NCI-H345 treated with DMSO at 0.1 percent for 48 hours (cell line): Measurements from ENCODE around the gene PDXP.
"Not testable (repeated sequence)": the region's sequence is repeated elsewhere in the genome, so short reads cannot be mapped to it uniquely, and the experiment has no call there.

Source experiments
- DNase-seq: peaks from one replicate; lab custom pipeline; 2025; ENCODE audit not compliant: unreplicated experiment; lab: John Stamatoyannopoulos, UW

PDXP gene

GRCh38 chr22:37658133-37659065, at the start of gene PDXP:
PDXP (plus strand) TSS chr22:37658723; CDS start chr22:37658783, 60 bp downstream.
- DNase-seq: peak; percentile 92

DNA sequence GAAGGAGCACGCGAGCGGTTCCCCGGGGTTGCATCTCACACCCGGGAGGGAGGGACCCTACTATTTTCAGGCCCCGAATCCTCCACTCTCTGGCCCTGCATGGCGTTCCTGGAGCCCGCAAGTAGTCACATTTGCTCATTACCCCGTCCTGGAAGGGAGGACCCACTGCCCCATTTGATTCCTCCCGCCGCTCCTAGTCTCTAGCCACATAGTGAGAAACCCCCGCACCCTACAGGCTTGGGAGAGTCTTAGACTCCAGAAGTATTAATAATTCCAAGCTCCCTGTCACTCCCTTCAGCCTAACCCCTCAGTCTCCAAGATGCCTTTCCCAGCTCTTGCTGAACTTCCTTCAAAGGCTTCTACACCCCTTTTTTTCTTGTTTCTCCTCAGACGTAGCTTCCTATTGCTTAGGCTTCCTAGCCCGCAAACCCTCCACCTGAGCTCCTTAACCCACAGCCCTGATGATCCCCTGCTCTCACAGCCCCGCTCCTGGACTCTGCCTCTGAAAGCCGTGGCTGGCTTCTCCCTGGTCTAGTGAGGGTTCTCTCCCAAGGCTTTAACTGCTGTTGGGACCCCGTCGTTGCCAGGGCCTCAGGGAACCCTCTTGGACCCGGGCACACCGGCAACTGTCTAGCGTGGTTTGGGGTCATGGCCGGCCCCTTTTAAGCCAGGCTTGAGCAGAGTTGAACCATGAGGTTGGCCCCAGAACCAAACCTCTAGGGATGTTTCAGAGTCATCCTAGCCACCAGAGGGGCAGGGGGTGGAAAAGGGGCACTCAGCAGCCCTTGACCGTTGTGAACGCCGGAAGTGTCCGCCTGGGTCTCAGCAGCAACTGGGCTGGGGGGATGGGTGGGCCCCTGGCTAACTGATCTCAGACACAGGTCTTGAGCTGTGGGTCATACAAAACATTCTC, 49.0 kb upstream of the PDXP start:
- no peak for DNase-seq

- not testable (repeated sequence) for DNase-seq
Observed at GRCh38 chr22:37610153-37610475, 48.4 kb upstream of the PDXP start.

- no peak for DNase-seq
Observed at GRCh38 chr22:37610480-37611129, 47.9 kb upstream of the PDXP start.

DNA sequence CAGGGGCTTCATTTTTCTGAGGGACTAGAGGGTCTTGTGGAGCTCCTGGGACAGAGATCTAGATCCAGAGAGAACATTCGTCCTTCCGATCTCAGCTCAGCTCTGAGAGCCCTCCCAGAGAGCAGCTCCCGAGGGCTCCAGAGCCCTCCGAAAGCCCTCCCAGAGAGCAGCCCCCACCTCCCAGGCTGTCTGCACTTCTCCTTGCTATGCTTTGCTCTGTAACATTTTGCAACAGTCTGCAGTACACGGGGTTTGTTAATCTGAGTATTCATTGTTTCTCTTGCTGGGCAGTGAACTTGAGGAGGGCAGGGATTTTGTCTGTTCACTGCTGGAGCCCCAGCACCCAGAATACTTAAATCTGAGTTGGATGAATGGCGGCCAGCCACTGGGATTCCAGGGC, 47.3 kb upstream of the PDXP start:
- DNase-seq: no peak

- no peak for DNase-seq
Observed at GRCh38 chr22:37616201-37617083, 42.1 kb upstream of the PDXP start.

DNA sequence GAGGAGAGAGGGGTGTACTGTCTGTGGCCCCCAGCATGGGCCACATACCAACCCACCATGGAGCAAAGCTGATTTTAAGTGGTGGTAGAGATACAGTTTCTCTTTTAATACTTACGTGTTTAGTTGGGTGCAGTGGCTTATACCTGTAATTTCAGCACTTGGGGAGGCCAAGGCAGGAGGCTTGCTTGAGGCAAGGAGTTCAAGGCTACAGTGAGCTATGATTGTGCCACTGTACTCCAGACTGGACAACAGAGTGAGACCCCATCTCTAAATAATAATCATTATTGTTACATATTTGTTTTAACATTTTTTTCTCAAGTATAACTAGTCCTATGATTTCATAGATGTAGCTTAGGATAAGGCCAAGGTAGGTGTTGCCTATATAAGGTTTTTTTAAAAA, 41.1 kb upstream of the PDXP start:
- no peak for DNase-seq

- no peak for DNase-seq
Observed at GRCh38 chr22:37618072-37618656, 40.4 kb upstream of the PDXP start.

DNA sequence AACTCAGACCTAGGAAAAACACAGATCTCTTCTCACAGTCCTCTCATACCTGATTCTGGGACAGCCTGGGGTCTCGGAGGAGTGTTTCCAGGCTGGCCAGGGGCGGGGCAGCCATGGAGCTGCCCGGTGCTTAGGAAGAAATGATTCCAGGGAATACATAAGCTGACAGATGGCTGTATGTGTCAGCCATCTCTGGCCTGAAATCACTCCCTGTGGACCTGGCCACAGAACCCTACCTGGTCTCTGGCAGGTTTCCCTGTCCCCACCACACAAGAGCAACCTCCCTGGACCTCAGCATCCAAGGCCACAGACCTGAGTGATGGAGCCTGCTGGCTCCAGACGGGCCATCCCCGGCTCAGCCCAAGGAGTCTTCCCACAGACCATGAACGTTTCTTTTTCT, 39.8 kb upstream of the PDXP start:
- no peak for DNase-seq

DNA sequence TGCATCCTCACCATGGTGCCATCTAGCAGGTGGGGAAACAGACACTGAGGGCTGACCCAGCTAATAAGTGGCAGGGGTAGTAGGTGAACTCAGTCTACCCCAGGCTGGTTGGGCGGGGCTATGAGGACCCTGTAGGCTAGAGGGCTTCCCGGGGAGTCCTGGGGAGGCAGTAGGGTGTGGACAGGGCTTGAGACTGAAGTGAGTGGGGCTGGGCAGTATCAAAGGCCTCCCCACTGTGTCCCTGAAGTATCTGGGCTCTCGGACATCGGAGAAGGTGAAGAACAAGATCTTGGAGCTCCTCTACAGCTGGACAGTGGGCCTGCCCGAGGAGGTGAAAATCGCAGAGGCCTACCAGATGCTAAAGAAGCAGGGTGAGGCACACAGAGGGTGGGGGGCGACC, 38.5 kb upstream of the PDXP start:
- no peak for DNase-seq

DNA sequence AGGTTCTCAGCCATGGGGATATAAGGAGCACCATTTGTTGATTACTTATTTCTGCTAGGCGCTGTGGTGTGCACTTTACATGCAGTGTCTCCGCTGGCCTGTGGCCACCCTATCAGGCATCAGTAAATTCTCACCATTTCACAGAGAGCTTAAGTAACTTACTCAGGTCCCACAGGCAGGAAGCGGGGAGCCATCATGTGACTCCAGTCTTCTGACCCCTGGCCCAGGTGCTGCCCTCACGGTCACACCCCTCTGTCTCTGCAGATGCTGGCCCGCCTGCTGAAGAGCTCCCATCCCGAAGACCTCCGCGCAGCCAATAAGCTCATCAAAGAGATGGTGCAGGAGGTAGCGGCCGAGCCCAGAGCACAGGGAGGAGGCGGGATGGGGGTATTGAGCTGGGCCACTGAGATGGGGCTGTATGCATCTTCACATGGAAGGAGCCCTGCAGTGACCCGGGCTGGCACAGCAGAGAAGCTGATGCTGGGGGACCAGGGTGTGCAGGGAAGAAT, 37.1 kb upstream of the PDXP start:
- no peak for DNase-seq

DNA sequence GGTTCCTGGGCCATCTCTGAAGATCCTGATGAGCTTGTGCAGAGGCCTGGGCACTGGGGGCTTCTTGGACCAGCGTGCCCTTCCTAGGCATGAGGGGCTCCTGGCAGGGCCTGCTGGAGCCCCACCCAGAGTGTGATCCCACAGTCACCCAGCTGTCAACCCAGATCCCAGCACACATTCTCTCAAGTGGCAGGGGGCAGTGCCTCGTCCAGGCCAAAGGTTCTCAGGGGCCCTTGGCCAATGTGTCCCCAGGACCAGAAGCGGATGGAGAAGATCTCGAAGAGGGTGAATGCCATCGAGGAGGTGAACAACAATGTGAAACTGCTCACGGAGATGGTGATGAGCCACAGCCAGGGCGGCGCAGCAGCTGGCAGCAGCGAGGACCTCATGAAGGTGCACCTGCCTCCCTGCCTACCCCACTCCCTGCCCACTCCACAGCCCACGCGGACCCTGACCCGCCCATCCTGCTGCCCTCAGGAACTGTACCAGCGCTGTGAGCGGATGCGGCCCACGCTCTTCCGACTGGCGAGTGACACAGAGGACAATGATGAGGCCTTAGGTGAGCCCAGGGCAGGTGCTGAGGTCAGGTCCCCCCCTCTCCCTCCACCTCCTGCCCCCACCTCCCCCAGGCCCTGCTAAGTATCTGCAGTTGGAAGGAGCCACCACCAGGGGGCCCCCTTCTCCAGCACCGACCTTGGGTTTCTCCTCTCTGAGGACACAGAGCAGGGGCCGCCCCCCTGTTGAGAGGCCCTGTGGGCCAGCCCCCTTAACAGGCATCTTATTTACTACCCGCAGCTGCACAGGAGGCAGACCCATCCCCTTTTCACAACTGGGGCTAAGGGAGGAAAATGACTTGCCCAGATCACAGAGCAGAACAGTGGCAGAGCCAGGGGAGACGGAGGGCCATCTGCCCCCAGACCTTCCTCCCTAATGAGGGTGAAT, 35.2 kb upstream of the PDXP start:
- peak; percentile 2 for DNase-seq

GRCh38 chr22:37624017-37624365, 34.5 kb upstream of the PDXP start:
- no peak for DNase-seq

- no peak for DNase-seq
Observed at GRCh38 chr22:37624876-37625275, 33.6 kb upstream of the PDXP start.

DNA sequence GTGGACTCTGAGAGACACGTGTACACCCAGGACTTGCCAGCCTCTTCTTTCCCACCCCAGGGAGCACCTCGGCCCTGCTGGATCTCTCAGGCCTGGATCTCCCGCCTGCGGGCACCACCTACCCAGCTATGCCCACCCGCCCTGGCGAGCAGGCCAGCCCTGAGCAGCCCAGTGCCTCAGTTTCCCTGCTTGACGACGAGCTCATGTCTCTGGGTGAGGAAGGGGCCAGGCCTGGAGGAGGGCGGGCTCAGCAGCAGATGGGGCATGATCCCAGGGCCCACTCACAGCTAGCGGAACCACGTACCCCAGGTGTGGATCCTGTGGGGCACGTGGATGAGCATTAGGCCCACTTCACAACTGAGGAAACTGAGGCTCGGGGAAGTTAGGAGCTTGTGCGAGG, 32.8 kb upstream of the PDXP start:
- no peak for DNase-seq

DNA sequence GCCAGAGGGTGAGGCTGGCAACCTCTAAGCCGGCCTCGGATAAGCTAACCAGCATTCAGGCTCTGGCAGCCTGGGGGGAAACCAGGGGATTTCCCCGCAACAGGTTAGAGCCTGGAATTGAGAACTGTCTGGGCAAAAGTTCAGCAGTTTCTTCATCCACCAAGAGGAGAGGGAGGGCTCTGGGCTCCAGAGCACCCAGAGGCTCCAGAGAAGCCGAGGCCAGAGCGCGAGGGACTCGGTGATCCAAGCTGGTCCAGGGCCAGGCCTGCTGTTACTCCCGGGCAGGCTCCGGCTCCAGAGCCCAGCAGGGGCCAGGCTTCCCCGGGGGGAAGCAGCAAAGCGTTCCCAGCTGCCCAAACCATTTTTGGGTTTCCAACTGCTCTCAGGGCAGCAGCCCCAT, 32.4 kb upstream of the PDXP start:
- DNase-seq: no peak

GRCh38 chr22:37626556-37627075, 31.9 kb upstream of the PDXP start:
- no peak for DNase-seq

DNA sequence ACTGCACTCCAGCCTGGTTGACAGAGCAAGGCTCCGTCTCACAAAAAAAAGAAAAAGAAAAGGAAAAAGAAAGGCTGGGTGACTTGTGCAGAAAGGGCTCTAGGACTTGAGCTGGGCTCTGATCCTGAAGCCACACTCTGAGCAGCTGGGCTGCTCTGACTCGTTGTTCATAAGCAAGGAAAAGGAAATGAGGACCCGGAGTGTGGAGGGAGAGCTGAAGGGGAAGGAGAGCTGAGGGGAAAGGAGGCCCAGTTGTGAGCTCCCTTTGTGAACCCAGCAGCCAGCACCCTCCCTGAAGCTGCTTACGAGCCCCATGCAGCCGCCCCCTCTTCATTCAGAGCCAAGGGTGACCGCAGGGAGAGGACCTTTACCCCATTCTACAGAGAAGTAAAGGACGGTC, 31.4 kb upstream of the PDXP start:
- DNase-seq: no peak

DNA sequence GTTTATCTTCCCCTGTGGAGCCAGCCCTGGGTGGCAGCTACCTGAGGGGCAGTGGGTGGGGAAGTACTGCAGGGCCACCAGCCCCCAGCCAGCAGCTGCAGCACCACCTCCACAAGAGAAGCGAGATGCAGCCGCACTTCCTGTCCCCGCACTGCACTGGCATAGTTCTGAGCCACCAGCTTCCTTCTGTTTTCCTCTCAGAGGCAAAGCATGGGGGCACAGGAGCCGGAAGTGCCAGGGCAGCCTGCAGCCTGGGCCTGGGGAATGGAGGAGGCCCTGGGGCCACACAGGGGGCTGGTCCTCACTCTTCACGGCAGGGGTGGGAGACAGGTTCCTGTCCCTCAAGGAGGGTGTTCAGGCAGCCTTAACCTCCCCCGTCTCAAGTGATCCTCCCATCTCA, 31.0 kb upstream of the PDXP start:
- no peak for DNase-seq
